LNCaP clone FGC (cell line): ENCODE measurements around the gene CCND3.

ENCODE experiments used
- DNase-seq: peaks from one replicate; pipeline ENCODE4 v3.0.0-alpha.2; 2011; ENCODE audit warnings: low read depth
- H3K4me3 ChIP-seq: 2 replicates; pipeline ENCODE4 v1.5.1; 2011; ENCODE audit warnings: mild to moderate bottlenecking, low read depth, low read length, control low read depth
- CTCF ChIP-seq: IDR thresholded peaks from 2 replicates; pipeline ENCODE4 v1.5.1; 2012; ENCODE audit warnings: mild to moderate bottlenecking; ENCODE audit not compliant: control insufficient read depth, insufficient read depth; ENCODE audit errors: extremely low read depth

CCND3 gene

DNA sequence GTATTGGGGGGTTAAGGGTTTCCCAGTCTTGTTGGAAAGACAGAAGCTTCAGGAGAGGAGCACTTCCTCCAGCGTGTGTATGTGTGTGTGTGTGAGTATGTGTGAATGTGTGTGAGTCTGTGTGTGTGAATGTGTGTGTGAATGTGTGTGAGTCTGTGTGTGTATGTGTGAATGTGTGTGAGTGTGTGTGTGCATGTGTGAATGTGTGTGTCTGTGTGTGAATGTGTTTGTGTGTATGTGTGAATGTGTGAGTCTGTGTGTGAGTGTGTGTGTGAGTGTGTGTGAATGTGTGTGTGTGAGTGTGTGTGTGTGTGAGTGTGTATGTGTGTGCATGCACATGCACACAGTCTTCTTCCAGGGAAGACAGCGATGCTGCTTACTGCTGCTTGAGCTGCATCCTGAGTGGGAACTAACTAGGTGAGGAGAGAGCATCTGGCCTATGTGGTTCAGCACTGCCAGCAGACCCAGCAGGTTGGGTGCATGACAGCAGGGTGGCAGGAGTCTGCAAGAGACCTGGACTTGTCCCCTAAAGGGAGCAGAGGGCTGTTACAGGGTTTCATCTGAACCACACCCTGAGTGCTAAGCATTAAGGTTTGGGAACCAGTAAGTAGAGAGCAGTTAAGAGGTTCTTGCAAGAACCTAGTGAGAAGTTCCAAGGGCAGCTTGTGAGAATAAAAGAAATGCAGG lies 22.7 kb upstream of the CCND3 start:
- no peak for TF ChIP-seq CTCF
- H3K4me3 ChIP-seq, result no peak overlapping the region
- DNase-seq, result no peak

DNA sequence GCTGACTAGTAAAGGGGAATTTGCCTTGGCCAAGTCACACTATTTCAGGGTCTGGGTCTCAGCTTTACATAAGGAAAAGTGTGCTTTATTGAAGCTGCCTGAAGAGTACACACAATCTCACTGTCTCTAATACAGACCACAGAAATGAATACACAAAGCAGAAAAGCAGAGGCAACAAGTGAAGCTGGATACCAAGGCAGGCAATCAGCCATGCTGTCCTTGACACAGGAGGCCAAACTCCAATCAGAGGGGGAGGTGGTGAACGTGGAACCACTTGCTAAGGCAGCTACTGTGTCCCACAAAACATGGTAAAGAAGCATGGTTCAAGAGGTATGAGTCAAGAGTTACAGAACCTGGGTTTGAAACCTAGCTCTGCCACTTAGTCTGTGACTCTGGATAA lies 21.8 kb upstream of the CCND3 start:
- no peak for TF ChIP-seq CTCF
- no peak for DNase-seq
- no peak overlapping the region for H3K4me3 ChIP-seq

DNA sequence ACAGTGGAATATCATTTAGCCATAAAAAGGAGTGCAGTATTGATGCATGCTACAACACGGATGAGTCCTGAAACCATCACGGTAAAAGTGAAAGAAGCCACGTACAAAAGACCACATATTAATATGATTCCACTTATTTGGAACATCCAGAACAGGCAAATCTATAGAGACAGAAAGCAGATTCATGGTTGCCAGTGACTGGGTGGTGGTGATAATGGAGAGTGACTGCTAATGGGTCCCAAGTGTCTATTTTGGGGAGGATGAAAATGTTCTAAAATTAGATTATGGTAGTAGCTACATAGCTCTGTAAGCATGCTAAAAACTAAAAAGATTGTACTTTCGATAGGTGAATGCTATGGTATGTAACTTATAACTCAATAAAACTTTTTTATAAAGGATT lies 18.4 kb upstream of the CCND3 start:
- no peak overlapping the region for H3K4me3 ChIP-seq
- TF ChIP-seq CTCF, result no peak
- DNase-seq, result no peak

DNA sequence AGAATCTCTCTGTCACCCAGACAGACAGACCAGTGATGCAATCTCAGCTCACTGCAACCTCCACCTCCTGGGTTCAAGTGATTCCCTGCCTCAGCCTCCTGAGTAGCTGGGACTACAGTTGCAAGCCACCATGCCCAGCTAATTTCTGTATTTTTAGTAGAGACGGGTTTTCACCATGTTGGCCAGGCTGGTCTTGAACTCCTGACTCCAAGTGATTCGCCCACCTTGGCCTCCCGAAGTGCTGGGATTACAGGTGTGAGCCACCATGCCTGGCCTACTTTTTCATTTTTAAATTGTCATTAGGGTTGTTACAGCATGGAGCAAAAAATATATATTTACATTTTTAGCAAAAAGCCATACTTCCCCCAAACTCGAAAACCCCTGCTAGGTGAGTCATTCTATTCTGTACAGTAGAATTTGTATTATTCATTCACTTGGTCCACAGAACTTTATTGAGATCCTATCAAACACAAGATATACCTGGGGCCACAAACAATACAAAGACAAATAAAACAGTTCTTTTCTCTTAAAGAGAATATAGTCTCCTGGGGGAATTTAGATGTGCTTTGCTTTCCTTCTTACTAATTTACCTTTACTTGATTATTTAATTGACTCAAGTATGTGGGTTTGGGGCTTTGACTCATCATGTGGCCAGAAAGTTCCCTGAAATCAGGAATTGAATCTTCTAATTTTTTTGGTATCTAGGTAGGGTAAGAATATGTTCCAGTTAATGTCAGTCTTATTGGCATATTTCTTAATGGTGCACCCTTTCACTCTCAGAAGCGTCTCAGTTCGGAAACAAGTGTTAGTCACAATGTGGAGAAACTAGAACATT lies 16.6 kb upstream of the CCND3 start:
- no peak for TF ChIP-seq CTCF
- H3K4me3 ChIP-seq, result no peak overlapping the region
- DNase-seq, result no peak

DNA sequence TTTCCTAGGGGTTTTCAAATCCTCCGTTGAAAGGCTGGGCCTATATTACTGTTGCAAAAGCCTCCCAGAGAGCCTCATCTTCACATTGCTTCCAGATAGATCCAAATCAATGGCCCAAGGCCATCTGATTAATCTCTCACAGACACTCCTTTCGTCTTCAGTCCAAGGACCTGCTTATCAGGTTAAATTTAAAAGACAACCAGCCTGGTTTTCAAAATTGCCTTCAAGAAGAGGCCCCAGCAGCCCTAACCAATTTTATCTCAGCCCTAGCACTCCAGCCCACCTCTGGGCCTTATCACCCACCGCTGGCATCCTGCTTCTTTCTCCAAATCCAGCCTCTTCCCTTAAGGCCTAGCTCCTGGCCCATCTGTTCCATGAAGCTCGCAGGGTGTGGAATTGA lies 15.5 kb upstream of the CCND3 start:
- no peak for TF ChIP-seq CTCF
- no peak for DNase-seq
- H3K4me3 ChIP-seq, result no peak overlapping the region

DNA sequence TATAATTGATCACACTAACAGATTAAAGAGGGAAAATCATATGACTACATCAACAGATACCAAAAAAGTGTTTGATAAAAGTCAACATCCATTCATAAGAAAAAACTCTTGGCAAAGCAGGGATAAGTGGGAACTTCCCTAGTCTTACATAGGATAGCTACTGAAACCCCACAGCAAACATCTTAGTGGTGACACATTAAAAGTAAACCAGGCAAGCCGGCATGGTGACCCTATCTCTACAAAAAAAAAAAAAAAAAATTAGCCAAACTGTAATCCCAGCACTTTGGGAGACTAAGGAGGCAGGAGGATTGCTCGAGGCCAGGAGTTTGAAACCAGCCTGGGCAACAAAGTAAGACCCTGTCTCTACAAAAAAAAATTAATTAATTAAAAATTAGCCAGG lies 13.8 kb upstream of the CCND3 start:
- no peak for TF ChIP-seq CTCF
- DNase-seq, result no peak
- H3K4me3 ChIP-seq, result no peak overlapping the region
